KMS-11 (cell line): ENCODE results near the gene CELF4.

Experiments used
- H2AFZ ChIP-seq: fragments of 200-600 bp; sonication (generic); 2 replicates; pipeline ENCODE4 v1.6.1; 2016; ENCODE audit warnings: antibody characterized with exemption, mixed run types, low read depth
- H3K27ac ChIP-seq: fragments of 200-600 bp; sonication (generic); 2 replicates; pipeline ENCODE4 v1.6.1; 2016; ENCODE audit warnings: mild to moderate bottlenecking, mixed run types
- H3K27me3 ChIP-seq: fragments of 200-600 bp; sonication (generic); 2 replicates; pipeline ENCODE4 v1.6.1; 2017; ENCODE audit warnings: mild to moderate bottlenecking, low read depth, mixed run types, moderate library complexity; ENCODE audit not compliant: insufficient read depth
- H3K36me3 ChIP-seq: fragments of 200-600 bp; sonication (generic); 2 replicates; pipeline ENCODE4 v1.6.1; 2017; ENCODE audit warnings: mild to moderate bottlenecking, mixed run types; ENCODE audit not compliant: insufficient read depth
- H3K4me1 ChIP-seq: fragments of 200-600 bp; sonication (generic); 2 replicates; pipeline ENCODE4 v1.6.1; 2016; ENCODE audit warnings: mild to moderate bottlenecking, low read depth, mixed run types; ENCODE audit not compliant: poor library complexity, severe bottlenecking
- H3K4me2 ChIP-seq: fragments of 200-600 bp; sonication (generic); 2 replicates; pipeline ENCODE4 v1.7.0; 2016; ENCODE audit warnings: mild to moderate bottlenecking, mixed run types
- H3K4me3 ChIP-seq: fragments of 200-600 bp; sonication (generic); IDR thresholded peaks from 2 replicates; pipeline ENCODE4 v1.6.1; 2017; ENCODE audit warnings: low read depth, low read length, mixed read lengths; ENCODE audit not compliant: insufficient read depth
- H3K79me2 ChIP-seq: fragments of 200-600 bp; sonication (generic); 2 replicates; pipeline ENCODE4 v1.6.1; 2016; ENCODE audit warnings: low read depth, mixed run types; ENCODE audit not compliant: insufficient read depth
- H3K9ac ChIP-seq: fragments of 200-600 bp; sonication (generic); 2 replicates; pipeline ENCODE4 v1.6.1; 2016; ENCODE audit warnings: mild to moderate bottlenecking, mixed run types
- H4K20me1 ChIP-seq: fragments of 200-600 bp; sonication (generic); 2 replicates; pipeline ENCODE4 v1.6.1; 2016; ENCODE audit warnings: mild to moderate bottlenecking, mixed run types; ENCODE audit not compliant: insufficient read depth
- CTCF ChIP-seq: fragments of 200-600 bp; sonication (generic); conservative IDR thresholded peaks from 2 replicates; pipeline ENCODE4 v1.6.1; 2017; ENCODE audit warnings: low read depth, mild to moderate bottlenecking, antibody characterized with exemption, low read length, moderate library complexity, mixed read lengths

CELF4 gene

DNA sequence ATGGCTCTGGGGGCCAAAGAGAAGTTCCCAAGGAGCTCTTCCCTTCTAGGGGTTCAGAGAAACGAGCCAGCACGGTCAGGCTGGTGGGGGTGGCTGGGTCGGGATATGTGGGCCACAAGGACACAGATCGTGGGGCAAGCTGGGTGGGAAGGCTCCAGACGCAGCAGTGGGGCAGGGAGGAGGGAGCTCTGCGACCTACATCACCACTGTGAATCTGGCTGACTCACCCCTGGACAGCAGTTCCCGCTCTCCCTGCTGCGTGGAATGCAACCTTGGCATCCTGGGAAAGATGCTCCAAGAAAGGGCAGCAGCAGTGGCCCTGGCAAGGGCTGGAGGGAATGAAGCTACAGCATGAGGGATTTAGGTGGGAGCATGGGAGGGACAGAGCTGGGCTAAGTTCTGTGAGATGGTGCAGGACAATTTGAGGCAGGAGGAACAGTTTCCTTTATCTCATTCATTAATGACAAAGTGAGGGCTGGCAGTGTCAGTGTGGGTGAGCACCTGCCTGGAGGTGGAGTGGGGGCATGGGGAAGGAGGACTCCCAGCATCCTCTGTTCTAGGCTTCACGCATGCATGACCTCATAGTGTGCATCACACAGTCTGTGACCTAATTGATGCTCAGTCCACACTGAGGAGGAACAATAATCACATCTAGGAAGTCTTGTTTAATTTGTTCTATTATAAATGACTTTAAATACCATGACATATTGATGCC, 25.0 kb downstream of the CELF4 start:
- H4K20me1 ChIP-seq = no peaks in the 10 kb centered on the region
- H3K4me3 ChIP-seq = no peak overlapping the region
- no peak for TF ChIP-seq CTCF
- H3K36me3 ChIP-seq = no peaks in the 10 kb centered on the region
- no peak overlapping the region for H2AFZ ChIP-seq
- no peaks in the 10 kb centered on the region for H3K4me1 ChIP-seq
- no peaks in the 10 kb centered on the region for H3K79me2 ChIP-seq
- H3K27ac ChIP-seq = no peak overlapping the region
- H3K9ac ChIP-seq = no peak overlapping the region
- no peak overlapping the region for H3K4me2 ChIP-seq
- no peaks in the 10 kb centered on the region for H3K27me3 ChIP-seq

- H3K9ac ChIP-seq = no peak overlapping the region
- no peaks in the 10 kb centered on the region for H3K4me1 ChIP-seq
- no peak for TF ChIP-seq CTCF
Observed at GRCh38 chr18:37539236-37539635, 26.4 kb downstream of the CELF4 start.

DNA sequence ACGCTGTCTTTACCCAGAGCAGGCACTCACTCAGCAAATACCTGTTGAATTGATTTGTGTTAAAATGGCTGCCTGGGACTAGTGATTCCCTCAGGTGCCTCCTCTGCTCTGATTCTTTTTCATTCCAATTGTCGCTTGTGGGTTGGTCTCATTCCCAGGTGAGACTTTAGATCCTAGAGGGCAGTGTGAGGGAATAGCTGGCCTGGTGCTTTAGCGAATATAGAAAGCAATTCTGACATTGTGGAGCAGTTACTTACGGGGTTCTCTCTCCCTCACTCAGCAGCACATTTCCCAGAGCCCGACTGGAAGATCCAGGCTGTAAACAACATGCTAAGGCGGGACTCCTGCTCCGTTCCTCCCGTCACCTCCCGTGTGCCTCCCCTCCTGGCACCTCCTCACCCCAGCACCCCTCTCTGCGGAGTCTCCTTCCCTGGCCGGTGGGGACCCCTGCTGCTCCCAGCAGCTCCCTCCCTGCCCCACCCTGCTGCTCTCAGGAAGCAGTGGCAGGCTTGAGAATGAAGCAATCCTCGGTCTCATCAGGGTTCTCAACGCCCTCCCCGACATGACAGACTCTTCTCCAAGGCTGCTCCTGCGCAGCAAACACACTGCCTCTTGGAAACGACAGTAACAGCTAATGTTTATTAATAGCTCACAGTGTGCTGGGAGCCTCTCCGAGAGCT, 26.9 kb downstream of the CELF4 start:
- Histone ChIP-seq H2AFZ (no peak overlapping the region), H3K36me3 (no peaks in the 10 kb centered on the region), H3K27me3 (no peaks in the 10 kb centered on the region), H3K4me2 (no peak overlapping the region), H3K4me3 (no peak overlapping the region), H3K27ac (no peak overlapping the region), H3K4me1 (no peaks in the 10 kb centered on the region), H3K79me2 (no peaks in the 10 kb centered on the region), H4K20me1 (no peaks in the 10 kb centered on the region), H3K9ac (no peak overlapping the region)
- no peak for TF ChIP-seq CTCF

More at GRCh38 chr18:37539236-37539635, 26.4 kb downstream of the CELF4 start:
- H2AFZ ChIP-seq = no peak overlapping the region
- H3K79me2 ChIP-seq = no peaks in the 10 kb centered on the region
- no peaks in the 10 kb centered on the region for H3K27me3 ChIP-seq
- H3K36me3 ChIP-seq = no peaks in the 10 kb centered on the region
- H3K4me3 ChIP-seq = no peak overlapping the region
- no peaks in the 10 kb centered on the region for H4K20me1 ChIP-seq
- no peak overlapping the region for H3K27ac ChIP-seq
- H3K4me2 ChIP-seq = no peak overlapping the region

- H3K4me3 ChIP-seq = no peak overlapping the region
- H3K4me1 ChIP-seq = no peaks in the 10 kb centered on the region
- no peaks in the 10 kb centered on the region for H3K36me3 ChIP-seq
- H2AFZ ChIP-seq = no peak overlapping the region
- no peak overlapping the region for H3K9ac ChIP-seq
- peak; percentile 68 for TF ChIP-seq CTCF
- no peaks in the 10 kb centered on the region for H3K27me3 ChIP-seq
- H4K20me1 ChIP-seq = no peaks in the 10 kb centered on the region
- no peak overlapping the region for H3K4me2 ChIP-seq
- no peaks in the 10 kb centered on the region for H3K79me2 ChIP-seq
- no peak overlapping the region for H3K27ac ChIP-seq
Observed at GRCh38 chr18:37537868-37538525, 27.6 kb downstream of the CELF4 start.
